ENCODE results near the gene HSD17B7.

- no peak for TF ChIP-seq CTCF (IDR thresholded peaks at IDR 0.05)
- TF ChIP-seq EP300 (IDR thresholded peaks at IDR 0.05), result no peak
- TF ChIP-seq POLR2A (IDR thresholded peaks at IDR 0.05), result no peak
Observed at GRCh38 chr1:162846256-162847212, 56.0 kb downstream of the HSD17B7 start.
